Activated naive CD4-positive, alpha-beta T cell treated with anti-CD3 and anti-CD28 coated beads, Interleukin-2, amount 50 U/mL, for 16 hours (primary cell): ENCODE results near the gene TBL3.
A peak's percentile ranks its signal among the peaks of the same experiment; 100 is the strongest.

Source experiments
- DNase-seq: peaks from one replicate; pipeline ENCODE4 v3.0.0-alpha.2; 2020

The TBL3 gene

GRCh38 chr16:1965396-1966001 lies 6.4 kb upstream of the TBL3 start:
- no peak for DNase-seq

- no peak for DNase-seq
Measured at GRCh38 chr16:1966460-1966859, 5.4 kb upstream of the TBL3 start, which contains the start of gene RNF151. Gene RNF151 (plus strand): TSS chr16:1966856. CDS start chr16:1966882, 26 bp downstream.

DNA sequence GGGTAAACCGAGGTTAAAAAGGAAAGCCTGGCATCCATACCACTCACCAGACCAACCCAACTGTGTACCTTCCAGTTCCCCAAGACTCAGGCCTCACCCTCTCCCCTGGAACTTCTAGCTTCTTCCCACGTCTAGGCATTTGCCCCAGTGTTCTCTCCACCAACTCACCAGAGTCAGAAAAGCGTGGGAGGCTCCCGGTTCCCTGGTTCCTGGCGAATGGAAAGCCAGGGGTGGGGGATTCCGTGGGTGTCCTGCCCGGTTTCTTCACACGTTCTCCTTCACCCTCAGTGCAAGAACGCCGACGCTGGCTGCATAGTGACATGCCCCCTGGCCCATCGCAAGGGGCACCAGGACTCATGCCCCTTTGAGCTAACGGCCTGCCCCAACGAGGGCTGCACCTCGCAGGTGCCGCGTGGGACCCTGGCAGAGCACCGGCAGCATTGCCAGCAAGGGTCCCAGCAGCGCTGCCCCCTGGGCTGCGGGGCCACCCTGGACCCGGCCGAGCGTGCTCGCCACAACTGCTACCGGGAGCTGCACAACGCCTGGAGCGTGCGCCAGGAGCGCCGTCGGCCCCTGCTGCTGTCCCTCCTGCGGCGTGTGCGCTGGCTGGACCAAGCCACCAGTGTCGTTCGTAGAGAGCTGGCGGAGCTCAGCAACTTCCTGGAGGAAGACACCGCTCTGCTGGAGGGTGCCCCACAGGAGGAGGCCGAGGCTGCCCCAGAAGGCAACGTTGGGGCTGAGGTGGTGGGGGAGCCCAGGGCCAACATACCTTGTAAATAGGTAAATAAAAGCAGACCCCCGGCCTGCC lies 3.5 kb upstream of the TBL3 start:
- DNase-seq, result no peak

- DNase-seq, result peak; percentile 34
Measured at GRCh38 chr16:1972490-1972877, 631 bp downstream of the TBL3 start.

- no peak for DNase-seq
Measured at GRCh38 chr16:1973461-1974156, 1.8 kb downstream of the TBL3 start.

- no peak for DNase-seq
Measured at GRCh38 chr16:1974157-1975070, 2.6 kb downstream of the TBL3 start.

GRCh38 chr16:1975432-1976215 lies 3.8 kb downstream of the TBL3 start:
- no peak for DNase-seq

- DNase-seq, result no peak
Measured at GRCh38 chr16:1976216-1976520, 4.3 kb downstream of the TBL3 start.

DNA sequence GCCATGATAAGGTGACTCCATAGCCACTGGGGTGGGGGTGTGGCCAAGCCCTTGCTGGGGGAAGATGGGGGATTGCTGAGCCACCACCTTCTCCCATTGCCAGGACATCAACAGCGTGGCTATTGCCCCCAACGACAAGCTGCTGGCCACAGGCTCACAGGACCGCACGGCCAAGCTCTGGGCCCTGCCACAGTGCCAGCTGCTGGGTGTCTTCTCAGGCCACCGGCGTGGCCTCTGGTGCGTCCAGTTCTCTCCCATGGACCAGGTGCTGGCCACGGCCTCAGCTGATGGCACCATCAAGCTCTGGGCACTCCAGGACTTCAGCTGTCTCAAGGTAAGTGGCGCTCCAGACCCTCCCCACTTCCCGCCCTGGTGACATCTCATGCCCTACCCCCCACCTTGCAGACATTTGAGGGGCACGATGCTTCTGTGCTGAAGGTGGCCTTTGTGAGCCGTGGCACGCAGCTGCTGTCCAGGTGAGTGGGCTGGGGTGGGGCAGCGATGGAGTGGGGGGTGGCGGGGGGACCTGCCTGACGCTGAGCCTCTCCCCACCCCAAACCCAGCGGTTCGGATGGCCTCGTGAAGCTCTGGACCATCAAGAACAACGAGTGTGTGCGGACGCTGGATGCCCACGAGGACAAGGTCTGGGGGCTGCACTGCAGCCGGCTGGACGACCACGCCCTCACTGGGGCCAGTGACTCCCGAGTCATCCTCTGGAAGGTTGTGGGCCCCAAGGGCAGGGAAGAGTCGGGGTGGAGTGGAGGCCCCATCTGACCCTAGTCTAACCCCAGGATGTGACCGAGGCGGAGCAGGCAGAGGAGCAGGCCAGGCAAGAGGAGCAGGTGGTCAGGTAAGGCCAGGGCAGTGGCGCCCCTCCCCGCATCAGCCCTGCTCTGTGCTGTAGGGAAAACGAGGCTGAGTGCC lies 5.4 kb downstream of the TBL3 start:
- no peak for DNase-seq

GRCh38 chr16:1977875-1978268 lies 6.0 kb downstream of the TBL3 start:
- DNase-seq, result no peak

DNA sequence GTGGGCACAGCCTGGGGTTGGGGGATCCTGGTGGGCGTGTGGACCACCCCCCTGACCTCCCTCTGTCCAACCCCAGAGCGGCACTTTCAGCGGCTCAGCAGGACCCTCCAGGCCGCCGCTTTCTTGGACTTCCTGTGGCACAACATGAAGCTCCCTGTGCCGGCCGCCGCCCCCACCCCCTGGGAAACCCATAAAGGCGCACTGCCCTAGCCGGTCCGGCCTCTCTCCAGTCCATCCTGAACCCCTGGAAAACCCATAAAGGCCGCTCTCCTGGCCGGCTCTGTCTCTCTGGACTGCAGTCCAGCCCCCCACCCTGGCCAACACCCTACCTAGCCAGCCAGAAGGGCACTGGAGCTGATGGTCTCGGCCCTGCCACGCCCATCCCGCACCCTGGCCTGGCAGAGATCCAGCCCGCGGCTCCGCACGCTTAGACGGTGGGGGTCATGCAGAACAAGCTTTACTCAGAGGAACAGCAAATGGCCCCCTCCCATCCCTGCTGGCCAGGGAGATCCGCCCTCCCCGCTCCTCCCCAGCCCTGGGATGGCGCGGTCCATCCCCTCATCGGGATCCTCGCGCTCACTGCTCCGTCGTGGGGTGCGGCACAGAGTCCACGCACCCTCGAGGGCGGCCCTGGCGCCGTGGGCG lies 6.7 kb downstream of the TBL3 start:
- no peak for DNase-seq

DNA sequence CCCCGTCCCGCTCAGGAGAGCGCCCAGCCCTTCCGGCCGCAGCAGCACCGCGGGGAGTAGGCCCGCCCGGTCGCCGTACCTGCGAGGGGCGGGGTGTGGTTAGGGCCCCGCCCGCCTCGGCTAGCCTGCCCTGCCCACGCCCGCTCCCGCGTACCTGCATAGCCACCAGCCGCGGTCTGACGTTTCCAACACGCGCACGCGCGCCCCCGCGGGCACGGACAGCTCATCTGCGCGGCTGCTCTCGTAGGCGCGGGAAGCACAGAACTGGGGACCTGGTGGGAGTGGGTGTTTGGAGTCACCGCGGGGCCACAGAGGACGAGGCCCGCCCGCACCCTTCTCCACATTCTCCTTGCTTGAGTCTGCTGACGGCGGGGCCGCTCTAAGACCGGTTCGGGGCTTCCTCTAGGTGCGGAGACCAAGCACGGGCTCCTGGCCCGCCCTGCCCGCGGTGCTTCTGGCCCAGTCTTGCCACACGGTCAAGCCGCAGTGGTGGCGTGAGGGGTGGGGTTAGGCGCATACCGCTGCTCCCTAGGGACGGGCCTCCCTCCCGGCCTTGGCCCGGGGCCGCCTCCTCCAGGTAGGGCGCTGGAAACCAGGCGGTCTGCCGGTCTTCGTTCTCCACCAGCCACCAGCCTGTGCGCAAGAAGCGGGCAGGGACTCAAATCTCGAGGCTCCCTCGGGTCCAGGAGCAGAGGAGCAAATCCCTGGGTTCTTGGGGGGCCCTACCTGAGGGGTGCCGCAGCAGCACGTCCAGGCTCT lies 7.6 kb downstream of the TBL3 start:
- peak; percentile 49 for DNase-seq

DNA sequence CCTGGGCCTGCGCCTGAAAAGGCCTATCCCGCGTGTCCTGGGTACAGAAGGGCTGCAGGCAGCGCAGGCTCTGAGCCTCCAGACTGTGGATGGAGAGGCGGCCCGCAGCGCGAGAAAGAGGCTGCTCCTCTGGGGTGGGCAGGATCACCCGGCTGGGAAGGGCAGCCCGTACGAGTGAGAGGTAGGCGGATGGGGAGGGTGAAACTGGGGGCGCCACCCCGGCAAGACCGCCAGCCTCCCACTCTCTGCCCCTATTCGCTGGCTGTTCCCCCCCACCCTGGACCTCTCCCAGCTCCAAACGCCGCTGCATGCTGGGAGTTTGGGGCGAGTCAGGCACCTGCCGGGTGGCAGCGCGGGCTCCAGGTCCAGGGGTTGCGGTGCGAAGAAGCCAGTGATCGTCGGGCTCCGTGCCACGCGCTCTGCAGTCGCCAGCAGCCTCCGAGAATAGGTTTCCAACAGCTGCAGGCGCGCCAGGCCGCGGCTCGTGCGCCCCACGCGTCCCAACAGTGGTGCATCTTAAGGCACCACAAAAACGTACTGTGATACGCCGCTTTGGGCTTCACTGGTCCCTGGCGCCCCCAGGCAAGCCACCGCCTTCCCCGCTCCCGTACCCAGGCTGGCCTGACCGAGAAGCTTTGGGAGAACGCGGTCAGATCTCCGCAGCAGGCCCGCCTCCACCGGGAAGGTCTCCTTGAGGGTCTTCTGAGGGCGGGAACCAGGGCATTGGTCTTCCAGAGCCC lies 8.3 kb downstream of the TBL3 start:
- no peak for DNase-seq

GRCh38 chr16:1980770-1981087 lies 8.9 kb downstream of the TBL3 start:
- no peak for DNase-seq

GRCh38 chr16:1981398-1981836 lies 9.6 kb downstream of the TBL3 start, which contains the start of gene NOXO1:
Gene NOXO1 (minus strand): TSS chr16:1981469. CDS start chr16:1981179, 290 bp downstream.
- DNase-seq, result no peak

- no peak for DNase-seq
Measured at GRCh38 chr16:1982013-1982433, 10.2 kb downstream of the TBL3 start.

- DNase-seq, result no peak
Measured at GRCh38 chr16:1982991-1983543, 11.2 kb downstream of the TBL3 start.

GRCh38 chr16:1983544-1984346 lies 11.9 kb downstream of the TBL3 start, which contains the start of gene GFER:
Gene GFER (plus strand): TSS chr16:1984193. CDS start chr16:1984219, 26 bp downstream.
- peak; percentile 63 for DNase-seq
